Measurements from ENCODE around the gene GP9. TPM values are rescaled to one million over a fixed set of nuclear protein-coding genes. Genes with fewer than 3 reads are reported as not detected.

GP9 gene
- total RNA-seq, 1 experiment from 2014 or later: not detected

- intact Hi-C loops (cut with micrococcal nuclease; ENCODE audit: unreplicated experiment): loop anchor here (10.0 kb wide), 1 partner anchor 120 kb away; no protein-coding TSS in a partner anchor
- Histone ChIP-seq H3K4me1 (ENCODE audit: insufficient read depth, low read length, poor library complexity, severe bottlenecking) (no peaks in the 10 kb centered on the region), H3K36me3 (ENCODE audit: insufficient read depth, low read length, poor library complexity, severe bottlenecking) (no peaks in the 10 kb centered on the region), H3K27ac (ENCODE audit: low read depth, low read length, poor library complexity, severe bottlenecking) (no peak overlapping the region), H3K9me3 (ENCODE audit: low read depth, low read length, poor library complexity, severe bottlenecking) (no peaks in the 10 kb centered on the region), H3K4me3 (ENCODE audit: low read depth, low read length, poor library complexity, severe bottlenecking) (no peak overlapping the region), H3K27me3 (replicated peaks; ENCODE audit: insufficient read depth, low read depth, low read length, poor library complexity) (no peaks in the 10 kb centered on the region)
- CTCF ChIA-PET: no interaction called here
- POLR2A ChIA-PET (ENCODE audit: low non-redundant PET): no interaction called here
- TF ChIP-seq CTCF (conservative IDR thresholded peaks at IDR 0.05; ENCODE audit: low read depth, low read length) (no peak), EZH2 (IDR thresholded peaks at IDR 0.05; ENCODE audit: borderline replicate concordance, low read depth, low read length, poor library complexity, severe bottlenecking) (no peak)
- no peak for DNase-seq (ENCODE audit: low spot score)
- BruUV-seq (replicated peaks): no TSS peak
Observed at GRCh38 chr3:129095285-129095684, 34.7 kb downstream of the GP9 start.

- no peaks in the 10 kb centered on the region for H3K9me3 ChIP-seq (ENCODE audit: low read depth, low read length, poor library complexity, severe bottlenecking)
- no peak for DNase-seq (ENCODE audit: low spot score)
- H3K27ac ChIP-seq (ENCODE audit: low read depth, low read length, poor library complexity, severe bottlenecking): no peak overlapping the region
- H3K27me3 ChIP-seq (replicated peaks; ENCODE audit: insufficient read depth, low read depth, low read length, poor library complexity): no peaks in the 10 kb centered on the region
- no peaks in the 10 kb centered on the region for H3K4me1 ChIP-seq (ENCODE audit: insufficient read depth, low read length, poor library complexity, severe bottlenecking)
- no peak for TF ChIP-seq CTCF (conservative IDR thresholded peaks at IDR 0.05; ENCODE audit: low read depth, low read length)
- TF ChIP-seq EZH2 (IDR thresholded peaks at IDR 0.05; ENCODE audit: borderline replicate concordance, low read depth, low read length, poor library complexity, severe bottlenecking): no peak
- no peaks in the 10 kb centered on the region for H3K36me3 ChIP-seq (ENCODE audit: insufficient read depth, low read length, poor library complexity, severe bottlenecking)
- intact Hi-C loops (cut with micrococcal nuclease; ENCODE audit: unreplicated experiment): no loop called here
- CTCF ChIA-PET: no interaction called here
- POLR2A ChIA-PET (ENCODE audit: low non-redundant PET): no interaction called here
- BruUV-seq (replicated peaks): no TSS peak
- H3K4me3 ChIP-seq (ENCODE audit: low read depth, low read length, poor library complexity, severe bottlenecking): no peak overlapping the region
Observed at GRCh38 chr3:129100274-129100673, 39.7 kb downstream of the GP9 start.

DNA sequence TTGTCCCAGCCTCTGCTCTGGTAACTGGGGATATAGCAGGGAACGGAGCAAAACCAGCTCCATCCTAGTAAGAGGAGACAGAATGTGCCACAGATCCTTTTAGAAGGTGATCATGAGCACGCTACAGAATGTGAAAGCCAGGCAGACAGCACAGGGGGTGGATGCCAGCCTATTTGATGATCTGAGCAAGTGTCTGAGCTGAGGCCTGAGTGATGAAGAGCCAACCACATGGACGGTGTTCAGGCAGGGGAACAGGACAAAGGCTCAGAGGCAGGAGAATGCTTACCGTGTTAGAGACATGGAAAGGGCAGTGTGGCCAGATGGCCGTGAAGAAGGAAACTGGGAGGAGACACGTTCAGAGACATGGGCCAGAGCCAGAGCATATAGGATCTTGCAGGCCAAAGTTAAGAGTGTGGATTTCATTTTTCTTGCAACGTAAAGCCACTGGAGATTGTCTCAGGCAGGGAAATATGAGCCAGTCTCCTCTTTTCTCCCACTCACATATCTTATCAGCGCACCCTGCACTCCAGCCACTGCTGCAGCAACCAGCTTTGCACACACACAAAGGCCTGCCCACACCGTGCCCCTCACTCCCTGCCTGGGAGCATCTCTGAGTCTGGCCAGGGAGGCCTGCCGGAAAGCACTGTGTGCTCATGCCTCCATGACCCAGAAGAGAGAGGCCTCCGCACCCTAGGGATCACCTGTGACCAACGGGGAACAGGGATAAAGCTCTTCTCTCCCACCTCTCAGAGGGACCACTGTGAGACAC lies 41.0 kb downstream of the GP9 start:
- H3K36me3 ChIP-seq (ENCODE audit: insufficient read depth, low read length, poor library complexity, severe bottlenecking): no peaks in the 10 kb centered on the region
- TF ChIP-seq EZH2 (IDR thresholded peaks at IDR 0.05; ENCODE audit: borderline replicate concordance, low read depth, low read length, poor library complexity, severe bottlenecking) (no peak), CTCF (conservative IDR thresholded peaks at IDR 0.05; ENCODE audit: low read depth, low read length) (no peak)
- no peaks in the 10 kb centered on the region for H3K27me3 ChIP-seq (replicated peaks; ENCODE audit: insufficient read depth, low read depth, low read length, poor library complexity)
- ChIA-PET POLR2A (ENCODE audit: low non-redundant PET) (interaction anchor here (0.6 kb wide), 1 partner anchor 21 kb away, joined by 4 read pairs; no protein-coding TSS in a partner anchor), CTCF (no interaction called here)
- H3K9me3 ChIP-seq (ENCODE audit: low read depth, low read length, poor library complexity, severe bottlenecking): no peaks in the 10 kb centered on the region
- intact Hi-C loops (cut with micrococcal nuclease; ENCODE audit: unreplicated experiment): no loop called here
- DNase-seq (ENCODE audit: low spot score): no peak
- no peak overlapping the region for H3K27ac ChIP-seq (ENCODE audit: low read depth, low read length, poor library complexity, severe bottlenecking)
- no peaks in the 10 kb centered on the region for H3K4me1 ChIP-seq (ENCODE audit: insufficient read depth, low read length, poor library complexity, severe bottlenecking)
- no TSS peak for BruUV-seq (replicated peaks)
- no peak overlapping the region for H3K4me3 ChIP-seq (ENCODE audit: low read depth, low read length, poor library complexity, severe bottlenecking)

Measured in A673 (cell line).